Eye (tissue), 1 donor: ENCODE measurements around the gene CPZ.
A peak's percentile ranks its signal among the peaks of the same experiment; 100 is the strongest.

Experiments
- DNase-seq: peaks from one replicate; pipeline ENCODE4 v3.0.0-alpha.2; 2015

CPZ gene

GRCh38 chr4:8581094-8581861 is 11.3 kb upstream of the CPZ start:
- no peak for DNase-seq

DNA sequence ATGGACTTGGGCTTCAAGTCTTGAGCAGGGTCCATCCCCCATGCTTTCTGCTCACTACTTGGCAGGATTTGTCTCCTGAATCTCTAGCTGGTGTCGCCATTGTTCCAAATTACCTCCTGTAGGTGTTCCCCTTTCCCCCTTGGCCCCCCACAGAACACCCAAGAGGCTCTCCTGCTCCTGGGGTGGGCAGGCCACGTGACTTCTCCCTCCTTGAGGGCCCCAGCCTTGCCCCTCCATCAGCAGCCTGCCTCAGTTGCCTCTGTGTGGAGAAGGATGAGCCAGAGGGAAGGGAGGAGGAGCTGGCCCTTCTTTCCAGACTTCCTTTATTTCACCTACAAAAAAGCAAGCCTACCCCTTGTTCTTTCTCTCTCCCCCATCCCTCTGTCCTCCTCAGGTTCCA is 10.5 kb upstream of the CPZ start:
- DNase-seq, result no peak

DNA sequence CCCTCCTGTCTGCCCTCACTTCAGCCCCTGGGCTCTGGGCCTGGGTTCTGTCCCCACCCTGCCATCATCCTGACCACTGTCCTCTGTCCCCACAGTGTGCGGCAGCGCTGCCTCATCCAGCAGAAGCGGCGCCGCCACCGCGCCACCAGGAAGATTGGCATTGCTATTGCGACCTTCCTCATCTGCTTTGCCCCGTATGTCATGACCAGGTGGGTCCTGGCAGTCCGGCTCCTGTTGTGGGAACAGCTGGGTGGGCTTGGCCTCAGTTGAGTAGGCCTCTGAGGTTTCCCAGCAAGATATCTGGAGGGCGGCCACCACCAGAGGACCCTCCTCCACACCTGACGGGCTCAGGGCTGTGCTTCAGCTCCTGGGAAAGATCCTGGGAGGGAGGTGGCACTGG is 10.1 kb upstream of the CPZ start:
- no peak for DNase-seq

DNA sequence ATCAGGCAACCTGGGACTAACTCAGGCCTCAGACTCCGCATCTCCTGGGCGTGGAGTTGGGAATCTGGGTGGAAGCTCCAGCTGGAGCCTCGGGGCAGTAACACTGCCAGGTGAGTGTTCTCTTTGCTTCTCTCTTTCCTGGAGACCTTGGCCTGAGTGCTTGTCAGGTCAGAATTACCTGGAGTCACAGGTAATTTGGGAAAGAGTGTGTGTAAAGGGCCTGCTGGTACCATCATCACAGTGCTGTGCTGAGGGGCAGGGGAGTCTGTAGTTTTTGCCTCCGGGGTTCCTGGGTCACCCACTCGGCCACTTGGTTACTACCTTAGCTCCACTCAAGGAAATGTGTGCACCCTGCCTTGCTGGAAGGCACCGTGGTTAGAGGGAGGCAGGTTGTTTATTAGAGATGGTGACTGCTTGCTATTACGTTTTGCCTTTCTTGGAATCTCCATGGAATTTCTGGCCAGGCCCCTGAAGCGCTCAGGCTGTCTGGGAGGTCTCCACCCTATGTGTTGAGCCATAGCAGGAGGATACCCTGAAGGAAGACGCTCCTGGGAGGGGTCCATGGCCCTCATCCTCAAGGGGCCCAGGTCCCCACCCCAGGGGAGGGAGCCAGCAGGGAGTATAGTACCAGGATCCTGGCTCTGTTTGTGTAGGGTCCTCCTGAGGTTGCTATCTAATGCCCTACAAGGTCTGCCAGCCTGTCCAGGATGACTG is 9.5 kb upstream of the CPZ start:
- no peak for DNase-seq

- DNase-seq, result no peak
Measured at GRCh38 chr4:8583655-8584025, 8.9 kb upstream of the CPZ start.

- no peak for DNase-seq
Measured at GRCh38 chr4:8585186-8585585, 7.4 kb upstream of the CPZ start.

DNA sequence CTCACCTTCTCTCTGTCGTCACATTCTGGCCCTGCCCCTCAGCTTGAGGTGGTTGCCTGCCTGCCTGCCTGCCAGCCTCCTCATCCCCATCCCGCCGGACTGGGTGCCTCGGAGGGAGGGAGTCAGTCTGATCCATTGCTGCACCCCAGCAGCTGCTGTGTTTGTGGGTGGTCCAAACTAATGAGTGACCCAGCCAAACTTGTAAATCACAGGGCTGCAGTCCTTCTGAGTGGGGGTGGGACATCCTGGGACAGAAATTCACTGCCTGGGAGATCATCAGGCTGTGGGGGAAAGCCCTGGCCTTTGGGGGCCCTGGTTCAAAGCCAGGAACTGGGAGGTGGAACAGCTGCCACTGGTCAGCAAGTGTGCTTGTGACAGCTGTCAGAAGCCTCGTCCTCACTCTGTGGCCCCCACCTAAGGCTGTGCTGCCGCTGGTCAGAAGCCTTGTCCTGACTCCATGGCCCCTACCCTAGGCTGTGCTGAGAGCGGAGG is 6.8 kb upstream of the CPZ start:
- no peak for DNase-seq

GRCh38 chr4:8586246-8586645 is 6.3 kb upstream of the CPZ start:
- no peak for DNase-seq

DNA sequence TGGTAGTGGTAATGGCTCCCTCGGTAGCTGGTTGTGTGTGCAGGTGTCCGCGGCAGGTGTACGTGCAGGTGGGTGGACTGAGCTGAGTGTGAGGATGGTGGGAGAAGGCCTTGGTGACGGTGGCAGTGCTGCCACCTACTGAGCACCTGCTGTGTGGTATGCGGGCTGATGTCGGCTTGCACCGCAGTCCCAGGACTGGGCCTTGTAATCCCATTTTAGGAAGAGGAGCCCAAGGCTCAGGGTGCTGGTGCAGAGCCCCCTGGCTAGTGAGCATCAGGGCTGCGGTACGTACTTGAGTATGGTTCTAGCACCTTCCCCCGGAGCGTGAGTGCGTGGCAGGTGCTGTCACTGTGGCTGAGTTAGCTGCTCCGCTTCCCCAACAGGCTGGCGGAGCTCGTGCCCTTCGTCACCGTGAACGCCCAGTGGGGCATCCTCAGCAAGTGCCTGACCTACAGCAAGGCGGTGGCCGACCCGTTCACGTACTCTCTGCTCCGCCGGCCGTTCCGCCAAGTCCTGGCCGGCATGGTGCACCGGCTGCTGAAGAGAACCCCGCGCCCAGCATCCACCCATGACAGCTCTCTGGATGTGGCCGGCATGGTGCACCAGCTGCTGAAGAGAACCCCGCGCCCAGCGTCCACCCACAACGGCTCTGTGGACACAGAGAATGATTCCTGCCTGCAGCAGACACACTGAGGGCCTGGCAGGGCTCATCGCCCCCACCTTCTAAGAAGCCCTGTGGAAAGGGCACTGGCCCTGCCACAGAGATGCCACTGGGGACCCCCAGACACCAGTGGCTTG is 5.7 kb upstream of the CPZ start:
- no peak for DNase-seq

DNA sequence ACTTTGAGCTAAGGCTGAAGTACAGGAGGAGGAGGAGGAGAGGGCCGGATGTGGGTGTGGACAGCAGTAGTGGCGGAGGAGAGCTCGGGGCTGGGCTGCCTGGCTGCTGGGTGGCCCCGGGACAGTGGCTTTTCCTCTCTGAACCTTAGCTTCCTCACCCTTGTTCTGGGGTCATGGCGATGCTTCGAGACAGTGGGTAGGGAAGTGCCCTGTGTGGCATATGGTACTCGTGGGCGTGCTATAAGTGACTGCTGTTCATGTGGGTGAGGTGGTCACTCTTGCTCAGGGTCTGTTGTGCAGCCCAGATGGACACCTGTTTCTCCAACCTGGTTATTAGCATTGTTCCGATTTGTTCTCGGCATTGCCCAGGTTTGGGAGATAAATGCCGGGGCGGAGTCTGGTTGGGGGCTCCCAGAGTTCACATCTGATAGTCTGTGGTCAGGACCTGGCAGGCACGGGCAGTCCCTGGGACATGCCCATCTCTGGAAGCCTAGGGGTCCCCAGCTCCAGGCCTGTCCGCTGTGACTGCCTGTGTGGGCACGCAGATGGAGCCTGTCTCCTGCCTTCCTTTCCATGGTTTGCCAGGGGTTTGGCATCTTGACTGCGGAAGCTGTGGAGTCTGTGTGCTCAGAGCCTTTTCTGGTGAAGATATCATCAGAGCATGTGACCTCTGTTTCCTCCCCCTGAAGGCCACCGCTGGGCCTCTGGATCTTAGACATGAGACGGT is 4.9 kb upstream of the CPZ start:
- no peak for DNase-seq

- no peak for DNase-seq
Measured at GRCh38 chr4:8588196-8588470, 4.4 kb upstream of the CPZ start.

GRCh38 chr4:8589336-8589735 is 3.2 kb upstream of the CPZ start:
- DNase-seq, result no peak

- peak; percentile 65 for DNase-seq
Measured at GRCh38 chr4:8589823-8590545, 2.6 kb upstream of the CPZ start.

GRCh38 chr4:8590546-8590880 is 2.1 kb upstream of the CPZ start:
- no peak for DNase-seq

GRCh38 chr4:8591114-8591513 is 1.5 kb upstream of the CPZ start:
- no peak for DNase-seq

DNA sequence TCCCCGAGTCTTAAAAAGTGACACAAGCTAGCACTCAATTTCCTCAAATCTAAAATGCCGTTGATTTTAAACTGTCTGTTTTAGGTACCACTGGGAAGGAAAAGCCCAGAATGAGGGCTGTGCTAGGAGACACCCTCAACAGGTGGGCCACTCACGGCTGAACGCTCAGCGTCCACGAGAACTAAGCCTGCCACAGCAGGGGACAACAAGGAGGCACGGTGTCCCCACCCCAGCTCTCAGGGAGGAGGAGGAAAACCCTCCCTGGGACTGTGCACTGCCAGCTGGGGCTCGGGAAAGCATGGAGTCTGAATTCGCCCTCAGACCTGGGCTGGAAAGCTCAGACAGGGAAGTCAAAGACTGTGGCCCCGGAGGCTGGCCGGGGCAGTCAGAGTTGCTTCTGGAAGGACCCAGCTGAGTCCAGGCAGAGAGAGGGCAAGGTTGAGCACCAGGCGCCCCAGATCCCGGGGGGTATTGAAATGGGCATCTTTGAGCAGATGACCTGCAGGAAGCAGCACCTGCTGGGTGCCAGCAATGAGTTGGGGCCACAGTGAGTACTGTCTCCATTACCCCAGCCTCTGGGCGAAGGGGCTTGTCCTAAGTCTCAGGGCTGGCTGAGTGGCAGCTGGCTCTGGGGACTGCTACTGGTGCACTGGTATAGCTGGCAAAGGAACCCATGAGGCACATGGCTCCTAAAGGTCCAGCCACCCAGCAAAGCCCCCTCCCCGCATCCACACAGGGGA is 769 bp upstream of the CPZ start:
- DNase-seq, result no peak

GRCh38 chr4:8593264-8594096 is 915 bp downstream of the CPZ start:
- no peak for DNase-seq

- DNase-seq, result peak; percentile 93
Measured at GRCh38 chr4:8594097-8595038, 1.8 kb downstream of the CPZ start.

GRCh38 chr4:8595237-8596087 is 2.9 kb downstream of the CPZ start:
- no peak for DNase-seq
